HEK293T (cell line): ENCODE data around the gene TAF15.

Source experiments
- ARNT ChIP-seq: fragments of 450-650 bp; IDR thresholded peaks from 2 replicates; pipeline ENCODE4 v1.6.1; 2017; ENCODE audit warnings: mild to moderate bottlenecking
- BHLHE40 ChIP-seq: fragments of 450-650 bp; IDR thresholded peaks from 2 replicates; pipeline ENCODE4 v1.6.1; 2016; ENCODE audit warnings: mild to moderate bottlenecking, moderate library complexity, borderline replicate concordance
- CTBP1 ChIP-seq: fragments of 450-650 bp; IDR thresholded peaks from 2 replicates; pipeline ENCODE4 v1.6.1; 2016; ENCODE audit warnings: borderline replicate concordance
- FOXA1 ChIP-seq: fragments of 450-650 bp; IDR thresholded peaks from 2 replicates; pipeline ENCODE4 v1.6.1; 2016; ENCODE audit warnings: mild to moderate bottlenecking
- FOXK2 ChIP-seq: fragments of 450-650 bp; IDR thresholded peaks from 2 replicates; pipeline ENCODE4 v1.6.1; 2016; ENCODE audit warnings: mild to moderate bottlenecking
- FOXM1 ChIP-seq: fragments of 450-650 bp; IDR thresholded peaks from 2 replicates; pipeline ENCODE4 v1.6.1; 2017; ENCODE audit warnings: mild to moderate bottlenecking, borderline replicate concordance
- L3MBTL2 ChIP-seq: fragments of 450-650 bp; conservative IDR thresholded peaks from 2 replicates; pipeline ENCODE4 v1.6.1; 2016; ENCODE audit warnings: mild to moderate bottlenecking
- LEF1 ChIP-seq: fragments of 450-650 bp; IDR thresholded peaks from 2 replicates; pipeline ENCODE4 v1.6.1; 2017; ENCODE audit warnings: mild to moderate bottlenecking, borderline replicate concordance
- NFRKB ChIP-seq: fragments of 450-650 bp; IDR thresholded peaks from 2 replicates; pipeline ENCODE4 v1.6.1; 2016; ENCODE audit warnings: mild to moderate bottlenecking, moderate library complexity
- SP1 ChIP-seq: fragments of 450-650 bp; IDR thresholded peaks from 2 replicates; pipeline ENCODE4 v1.6.1; 2017
- SUZ12 ChIP-seq: fragments of 450-650 bp; IDR thresholded peaks from 2 replicates; pipeline ENCODE4 v1.6.1; 2016; ENCODE audit warnings: mild to moderate bottlenecking
- TARDBP ChIP-seq: fragments of 450-650 bp; IDR thresholded peaks from 2 replicates; pipeline ENCODE4 v1.6.1; 2016
- ZNF384 ChIP-seq: fragments of 450-650 bp; IDR thresholded peaks from 2 replicates; pipeline ENCODE4 v1.6.1; 2016

- TF ChIP-seq LEF1 (no peak), ZNF384 (peak; percentile 94), ARNT (no peak), FOXK2 (no peak), SP1 (no peak), SUZ12 (no peak), NFRKB (no peak), FOXM1 (no peak), L3MBTL2 (no peak), BHLHE40 (no peak), FOXA1 (no peak), TARDBP (no peak), CTBP1 (no peak)
These were observed 4.6 kb upstream of the TAF15 start for GRCh38 chr17:35804658-35805192.
